ENCODE measurements around the gene CHRD.
A peak's percentile ranks its signal among the peaks of the same experiment; 100 is the strongest.

CHRD gene

DNA sequence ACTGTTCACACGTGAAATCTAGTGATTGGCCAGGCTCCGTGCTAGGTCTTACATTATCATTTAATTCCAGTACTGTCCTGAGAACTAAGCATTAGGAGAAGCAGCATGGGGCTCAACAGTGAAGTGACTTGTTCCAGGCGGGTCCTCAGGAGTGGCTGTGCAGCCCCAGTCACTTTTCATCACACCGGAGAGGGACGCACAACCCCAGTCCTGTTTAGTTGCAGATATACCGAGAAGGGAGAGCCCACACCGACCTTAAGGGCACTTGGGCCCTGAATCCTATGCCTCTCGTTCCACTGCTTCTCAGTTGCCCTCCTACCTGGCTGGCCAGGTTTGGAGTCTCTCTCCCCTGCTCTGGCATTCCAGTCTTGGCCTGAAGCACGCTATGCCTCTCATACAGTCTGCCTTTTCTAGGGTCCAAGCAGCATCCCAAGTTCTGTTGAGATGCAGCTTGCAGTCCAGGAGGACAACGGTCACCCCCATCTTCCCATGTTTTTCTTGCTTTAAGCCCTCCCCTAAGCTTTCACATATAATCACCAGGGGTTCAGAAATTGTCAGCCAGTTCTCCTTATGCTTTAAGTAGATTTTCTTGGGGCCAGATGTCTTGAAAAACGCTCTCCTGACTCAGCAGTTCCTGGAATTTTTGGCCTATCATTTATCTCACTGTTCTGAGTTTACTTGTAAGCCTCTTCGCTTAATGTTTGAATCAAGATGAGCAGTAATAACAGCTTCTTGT is 32.4 kb upstream of the CHRD start:
- DNase-seq, result no peak

- no peak for DNase-seq
Measured at GRCh38 chr3:184348057-184348382, 31.8 kb upstream of the CHRD start.

- no peak for DNase-seq
Measured at GRCh38 chr3:184349563-184350470, 30.0 kb upstream of the CHRD start.

GRCh38 chr3:184350618-184351017 is 29.2 kb upstream of the CHRD start:
- DNase-seq, result no peak

- DNase-seq, result no peak
Measured at GRCh38 chr3:184351511-184352148, 28.2 kb upstream of the CHRD start.

- DNase-seq, result no peak
Measured at GRCh38 chr3:184352149-184352785, 27.6 kb upstream of the CHRD start.

GRCh38 chr3:184352897-184353545 is 26.8 kb upstream of the CHRD start:
- DNase-seq, result no peak

- no peak for DNase-seq
Measured at GRCh38 chr3:184353546-184353941, 26.3 kb upstream of the CHRD start.

GRCh38 chr3:184354121-184354728 is 25.6 kb upstream of the CHRD start:
- DNase-seq, result no peak

DNA sequence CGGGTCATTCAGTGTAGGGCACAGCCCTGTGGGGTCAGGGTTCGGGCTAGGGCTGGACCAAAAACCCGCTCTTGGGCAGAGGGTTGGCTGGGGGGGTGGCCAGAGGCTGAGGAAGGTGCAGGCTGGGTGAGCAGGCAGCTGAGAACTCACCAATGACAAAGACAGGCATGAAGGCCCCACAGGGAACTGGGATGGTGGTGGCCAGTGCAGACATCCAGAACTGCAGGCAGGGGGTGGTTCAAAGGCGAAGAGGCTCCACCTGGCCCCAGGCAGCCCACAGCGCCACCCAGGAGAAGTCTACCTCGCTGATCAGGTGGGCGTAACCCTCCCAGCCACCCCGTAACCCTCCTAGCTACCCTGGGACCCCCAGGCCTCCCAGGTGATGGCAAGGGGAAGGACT is 25.1 kb upstream of the CHRD start:
- DNase-seq, result no peak

DNA sequence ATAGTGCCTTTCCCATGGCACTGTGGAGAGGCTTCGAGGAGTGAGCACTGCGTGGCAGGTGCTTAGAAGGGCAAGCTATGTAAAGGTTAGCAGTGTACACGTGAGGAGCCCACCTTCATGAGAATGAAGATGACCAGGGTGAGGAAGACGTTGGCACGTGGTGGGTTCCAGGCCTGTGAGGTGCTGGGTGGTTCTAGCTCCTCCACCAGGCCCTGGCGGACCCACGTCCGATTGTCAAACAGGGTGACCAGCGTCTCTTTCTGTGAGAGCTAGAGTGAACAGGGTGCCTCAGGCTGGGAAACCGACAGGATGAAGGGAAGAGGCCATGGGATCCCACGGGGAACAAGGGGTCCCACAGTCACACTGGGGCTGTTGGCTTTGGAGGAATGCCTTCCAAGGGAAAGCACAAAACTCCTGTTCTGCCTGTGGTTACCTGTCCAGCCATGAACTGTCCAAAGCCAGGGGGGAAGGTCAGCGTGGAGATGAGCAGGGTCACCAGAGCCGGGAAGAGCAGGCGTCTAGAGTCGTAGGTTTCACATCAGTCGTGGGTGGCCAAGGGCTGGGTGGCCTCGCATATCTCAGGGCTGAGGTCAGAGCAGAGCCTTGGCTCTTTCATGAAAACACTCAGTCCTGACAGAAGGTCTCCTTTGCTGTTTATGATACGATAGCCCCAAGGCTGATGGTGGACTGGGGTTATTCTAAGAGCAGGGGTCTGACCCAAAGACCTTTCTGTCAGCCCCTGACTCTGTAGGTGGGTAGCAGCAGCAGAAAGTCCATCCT is 24.4 kb upstream of the CHRD start:
- no peak for DNase-seq

GRCh38 chr3:184357248-184358123 is 22.4 kb upstream of the CHRD start:
- no peak for DNase-seq

DNA sequence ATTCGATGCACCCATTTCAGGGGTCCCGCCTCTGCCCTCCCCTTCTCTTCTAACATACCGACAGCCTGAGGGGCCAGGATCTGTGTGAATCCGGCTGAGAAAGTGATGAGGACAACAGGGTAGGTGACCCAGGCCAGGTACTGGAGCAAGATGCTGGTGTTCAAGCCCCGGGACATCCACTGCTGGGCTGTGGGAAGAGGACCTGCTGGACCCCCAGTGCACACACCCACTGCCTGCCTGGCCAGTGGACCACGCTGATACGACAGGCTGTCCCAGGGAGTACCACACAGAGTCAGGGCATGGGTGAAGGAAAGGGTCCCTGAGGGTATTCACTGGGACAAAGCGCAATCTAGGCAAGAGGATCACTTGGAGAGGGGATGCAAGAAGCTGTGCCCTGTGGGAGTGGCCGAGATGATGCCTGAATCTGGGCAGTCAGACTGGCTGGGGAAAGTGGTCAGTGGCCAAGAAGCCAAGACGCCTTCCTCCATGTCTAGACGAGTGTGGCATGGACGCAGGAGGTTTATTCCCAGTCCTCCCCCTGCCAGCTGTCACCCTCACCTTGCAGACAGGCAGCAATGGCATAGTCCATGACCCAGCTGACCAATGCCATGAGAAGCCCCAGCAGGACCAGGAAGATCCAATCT is 21.6 kb upstream of the CHRD start:
- DNase-seq, result no peak

- no peak for DNase-seq
Measured at GRCh38 chr3:184358921-184359350, 20.9 kb upstream of the CHRD start.

DNA sequence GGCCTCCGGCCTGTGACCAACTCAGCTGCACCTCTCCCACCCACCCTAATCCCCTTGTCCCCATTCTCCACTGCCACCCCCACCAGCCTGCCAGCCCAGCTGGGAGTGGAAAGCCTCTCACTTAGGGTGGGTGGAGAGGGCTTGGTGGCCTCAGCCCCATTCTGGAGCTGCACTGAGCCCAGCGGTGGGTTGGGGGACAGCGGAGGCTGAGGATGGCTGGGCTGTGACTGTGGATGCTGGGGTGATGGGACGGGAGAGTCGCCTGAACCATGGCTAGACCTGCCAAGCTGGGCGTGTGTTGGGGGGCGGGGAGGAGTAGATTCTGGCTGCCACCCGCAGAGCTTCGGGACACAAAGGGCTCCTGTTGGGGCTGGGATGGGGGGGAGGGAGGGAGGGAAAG is 20.2 kb upstream of the CHRD start:
- no peak for DNase-seq

GRCh38 chr3:184360070-184360928 is 19.6 kb upstream of the CHRD start:
- DNase-seq, result no peak

GRCh38 chr3:184360929-184361531 is 18.8 kb upstream of the CHRD start:
- DNase-seq, result no peak

DNA sequence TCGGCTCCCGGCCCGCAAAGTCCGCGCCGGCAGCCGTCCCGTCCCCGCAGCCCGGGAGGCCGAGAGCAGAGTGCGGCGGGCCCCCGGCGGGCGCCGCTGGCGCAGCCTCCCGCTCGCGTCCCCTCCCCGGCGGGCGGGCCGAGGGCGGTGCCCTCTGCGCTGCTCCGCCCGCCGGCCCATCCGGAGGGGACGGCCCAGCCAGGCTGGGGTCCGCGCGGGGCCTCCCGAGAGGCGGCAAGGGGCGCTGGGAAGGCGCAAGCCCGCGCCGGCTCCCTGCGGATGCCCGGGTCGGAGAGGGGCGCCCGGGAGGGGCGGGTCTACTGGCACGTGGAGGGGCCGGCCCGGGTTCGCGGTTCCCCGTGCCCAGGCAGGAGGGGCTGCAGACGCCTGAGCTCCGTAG is 18.3 kb upstream of the CHRD start, which contains the start of the genes CLCN2 and POLR2H:
TSS of gene CLCN2 (minus strand) at position 74 of the 400 bp plus-strand sequence. CDS start 126 bp downstream, outside the sequence.
TSS of gene POLR2H (plus strand) at position 179 of the 400 bp plus-strand sequence. CDS start 1,783 bp downstream, outside the sequence.
- peak; percentile 34 for DNase-seq
